HG03039 (cell line): ENCODE data around the gene DNAJC21.

Experiments used
- ATAC-seq: cut with Tn5 transposase; IDR thresholded peaks from one replicate; pipeline ENCODE4 v1.9.1; 2021; ENCODE audit warnings: mild to moderate bottlenecking, moderate library complexity; ENCODE audit not compliant: unreplicated experiment

Gene DNAJC21

DNA sequence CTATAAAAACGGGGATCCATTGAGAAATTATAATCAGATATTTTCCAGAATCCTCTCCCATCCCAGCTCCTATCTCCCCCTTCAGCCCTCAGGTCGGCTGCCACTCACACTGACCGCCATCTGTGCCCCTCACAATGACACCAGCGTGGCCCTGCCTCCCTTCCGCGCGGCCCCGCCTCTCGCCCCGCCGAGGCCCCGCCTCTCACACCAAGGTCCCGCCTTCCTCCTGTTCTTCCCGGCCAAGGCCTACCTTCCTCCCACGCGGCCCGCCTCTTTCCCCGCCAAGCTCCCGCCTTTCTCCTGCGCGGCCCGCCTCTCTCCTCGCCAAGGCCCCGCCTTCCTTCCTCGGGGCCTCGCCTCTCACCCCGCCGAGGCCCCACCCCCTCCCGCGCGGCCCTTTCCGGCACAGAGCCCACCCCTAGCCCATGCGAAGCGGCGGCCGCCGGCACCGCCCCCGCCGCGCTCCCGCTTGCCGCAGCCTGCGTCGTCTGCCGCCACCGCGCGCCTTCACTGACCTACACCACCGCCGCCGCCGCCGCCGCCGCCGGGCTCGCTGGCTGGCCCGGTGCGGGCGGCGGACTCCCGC is at the start of gene DNAJC21:
DNAJC21 (plus strand) TSS at position 426 of the 586 bp plus-strand sequence. CDS start 261 bp downstream, outside the sequence.
- ATAC-seq: peak; percentile 87

- ATAC-seq: no peak
Observed at GRCh38 chr5:34881246-34881645, 48.1 kb upstream of the DNAJC21 start.

GRCh38 chr5:34886392-34887119 is 42.8 kb upstream of the DNAJC21 start:
- ATAC-seq: no peak

DNA sequence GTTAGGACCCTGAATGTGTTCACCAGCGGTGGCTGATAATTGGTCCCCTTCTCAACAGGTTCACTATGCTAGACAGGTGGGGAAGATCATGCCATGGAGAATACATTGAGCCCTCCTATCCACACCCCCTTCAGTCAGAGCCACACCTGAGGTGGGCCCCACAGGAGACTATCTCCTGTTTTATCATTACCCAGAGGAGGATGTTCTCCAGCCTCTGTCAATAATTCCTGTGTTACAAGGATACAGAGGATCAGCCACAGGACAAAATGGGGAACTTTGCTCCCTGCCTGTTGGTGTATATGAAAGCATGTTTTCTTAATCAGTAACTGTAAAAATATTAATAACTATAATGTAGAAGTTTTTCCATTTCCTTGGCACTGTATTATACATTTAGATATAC is 40.0 kb upstream of the DNAJC21 start:
- ATAC-seq: no peak

DNA sequence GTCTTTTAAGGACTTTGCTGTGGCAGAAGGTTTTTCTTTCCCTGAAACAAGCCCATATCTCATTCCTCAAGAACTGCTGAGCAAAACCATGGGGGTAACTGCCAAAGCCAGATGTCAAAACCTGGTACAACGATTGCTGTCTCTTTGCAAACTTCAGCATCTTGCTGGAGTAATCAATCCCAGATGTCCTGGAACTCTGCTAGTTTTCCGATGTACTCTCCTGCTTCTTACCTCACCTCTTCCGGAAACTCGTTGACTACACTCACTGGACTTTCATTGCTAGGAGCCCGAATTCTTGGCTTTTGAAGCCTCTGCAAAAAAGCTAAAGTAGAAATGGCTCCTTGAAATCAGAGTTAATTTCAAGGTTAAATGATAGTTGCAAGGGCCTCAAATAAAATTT is 37.4 kb upstream of the DNAJC21 start:
- no peak for ATAC-seq

DNA sequence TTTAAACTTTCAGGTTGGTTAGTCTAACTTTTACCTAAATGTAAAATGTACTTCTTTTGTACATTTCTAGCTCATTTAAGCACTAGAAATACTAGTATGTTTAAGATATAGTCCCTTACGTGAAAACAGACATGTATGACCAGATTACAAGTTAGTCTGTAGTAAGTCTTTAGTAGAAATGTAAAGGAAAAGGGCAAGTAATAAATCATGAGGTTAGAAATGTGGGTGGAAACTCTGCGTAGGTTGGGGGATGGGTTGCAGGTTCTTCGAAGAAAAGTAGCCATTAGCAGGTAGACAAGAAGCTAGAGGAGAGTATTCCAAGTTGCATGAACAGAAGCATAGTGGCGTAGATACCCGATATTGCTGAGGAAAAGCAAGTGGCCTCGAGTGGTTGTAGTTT is 36.9 kb upstream of the DNAJC21 start:
- ATAC-seq: no peak

GRCh38 chr5:34894716-34895115 is 34.6 kb upstream of the DNAJC21 start:
- ATAC-seq: no peak

- no peak for ATAC-seq
Observed at GRCh38 chr5:34895641-34896419, 33.5 kb upstream of the DNAJC21 start.

DNA sequence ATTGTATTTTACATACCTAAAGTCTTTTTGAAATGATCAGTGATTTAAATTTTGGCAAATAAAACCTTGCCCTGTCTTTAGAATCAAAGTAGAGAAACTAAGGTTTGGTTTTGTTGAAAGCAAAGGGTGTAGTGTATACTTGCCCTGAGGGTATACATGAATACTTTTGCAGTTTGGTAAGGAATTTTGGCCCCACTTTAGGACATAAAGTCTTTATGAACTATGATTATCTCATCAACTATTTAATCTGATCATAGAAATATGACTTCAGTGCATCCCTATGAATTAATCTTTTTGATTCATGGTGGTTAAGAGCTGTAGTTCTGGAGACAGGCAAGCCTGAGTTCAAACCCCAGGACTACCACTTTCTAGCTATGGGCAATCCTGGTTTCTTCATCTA is 31.7 kb upstream of the DNAJC21 start:
- ATAC-seq: no peak

GRCh38 chr5:34898258-34898895 is 31.0 kb upstream of the DNAJC21 start:
- ATAC-seq: peak; percentile 86

GRCh38 chr5:34899066-34899465 is 30.3 kb upstream of the DNAJC21 start:
- no peak for ATAC-seq

- ATAC-seq: no peak
Observed at GRCh38 chr5:34900652-34901051, 28.7 kb upstream of the DNAJC21 start.

DNA sequence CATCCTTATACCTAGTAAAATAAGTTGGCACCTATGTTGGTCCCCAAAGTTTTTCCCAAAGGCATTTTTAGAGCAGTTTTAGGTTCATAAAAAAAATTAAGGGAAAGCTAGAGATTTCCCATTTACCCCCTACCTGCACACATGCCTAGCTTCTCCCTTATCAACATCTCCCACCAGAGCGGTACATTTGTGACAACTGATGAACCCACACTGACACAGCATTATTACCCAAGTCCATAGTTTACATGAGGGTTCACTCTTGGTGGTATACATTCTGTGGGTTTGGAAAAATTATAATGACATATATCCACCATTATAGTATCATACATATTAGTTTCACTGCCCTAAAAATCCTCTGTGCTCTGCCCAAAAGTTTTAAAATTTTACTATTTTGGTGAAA is 26.1 kb upstream of the DNAJC21 start:
- ATAC-seq: no peak

DNA sequence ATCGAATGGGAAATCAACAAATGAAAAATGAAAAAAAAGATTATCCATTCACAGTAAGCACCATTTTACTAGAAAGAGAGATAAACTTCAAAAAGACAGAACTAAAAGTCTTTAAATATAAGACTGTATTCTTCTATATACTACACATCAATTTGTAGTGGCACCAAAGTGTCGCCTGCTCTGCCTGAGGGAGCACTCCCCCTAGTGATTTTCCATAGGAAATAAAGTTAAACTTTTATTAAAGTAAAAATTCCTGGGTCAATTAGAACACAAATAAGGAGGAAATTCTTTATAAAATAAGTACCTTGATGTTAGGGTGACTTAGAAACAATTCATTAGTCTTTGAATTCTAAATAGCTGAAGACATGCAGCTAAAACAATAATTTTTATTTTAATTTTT is 23.8 kb upstream of the DNAJC21 start:
- ATAC-seq: no peak

GRCh38 chr5:34913072-34913471 is 16.3 kb upstream of the DNAJC21 start:
- ATAC-seq: no peak

DNA sequence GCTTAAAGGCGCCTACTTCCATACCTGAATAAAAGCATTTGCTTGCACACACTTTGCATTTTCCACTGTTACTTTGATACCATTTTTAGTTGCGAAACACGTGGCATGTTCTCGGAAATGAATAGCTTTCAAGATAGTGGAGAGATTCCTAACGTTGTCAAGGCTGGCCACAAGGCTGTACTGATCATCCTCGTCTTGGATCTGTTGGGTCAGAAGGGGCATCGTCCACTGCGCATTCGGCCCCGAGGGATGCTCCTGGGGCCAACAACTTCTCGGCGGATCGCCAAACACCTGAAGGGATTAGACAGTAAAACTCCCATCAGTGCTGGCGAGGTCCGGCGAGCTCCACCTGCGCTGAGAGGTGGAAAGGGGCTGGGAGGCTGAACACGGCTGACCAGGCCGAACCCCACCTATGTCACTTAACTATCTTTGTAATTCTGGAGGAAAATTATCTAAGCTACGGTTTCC is 14.7 kb upstream of the DNAJC21 start:
- ATAC-seq: peak; percentile 0

DNA sequence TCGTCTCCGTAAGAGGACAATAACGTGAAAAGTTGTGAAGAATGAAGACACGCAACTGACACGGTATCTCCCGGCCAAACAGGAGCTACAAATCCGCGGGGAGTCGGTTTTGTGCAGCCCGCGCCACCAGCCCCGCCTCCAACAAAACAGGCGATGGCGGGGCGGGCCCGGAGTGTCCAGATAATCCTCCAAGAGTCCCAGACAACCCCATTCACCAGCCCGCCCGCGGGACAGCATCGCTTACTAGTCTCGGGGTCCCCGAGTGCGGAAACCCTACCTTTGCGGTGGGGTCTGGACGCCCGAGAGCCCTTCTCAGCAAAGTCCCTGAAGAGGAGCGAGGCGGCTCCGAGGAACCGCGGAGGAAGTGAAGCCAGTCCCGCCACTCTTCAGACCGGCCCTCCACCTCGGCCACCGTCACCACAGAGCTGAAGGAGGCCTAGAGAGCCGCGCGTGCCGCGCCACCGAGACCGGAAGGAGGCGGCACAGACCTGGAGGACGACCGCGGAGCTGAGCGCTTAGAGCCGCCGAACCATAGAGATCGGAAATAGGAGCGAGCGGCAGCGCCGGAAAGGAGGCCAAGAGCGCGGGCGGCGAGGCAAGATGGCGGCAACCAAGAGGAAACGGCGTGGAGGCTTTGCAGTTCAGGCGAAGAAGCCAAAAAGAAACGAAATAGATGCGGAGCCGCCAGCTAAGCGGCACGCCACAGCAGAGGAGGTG is 14.1 kb upstream of the DNAJC21 start, which contains the start of the genes BRIX1 and RAD1:
BRIX1 (plus strand) TSS at position 573 of the 717 bp plus-strand sequence; CDS start at position 601, 28 bp downstream.
RAD1 (minus strand) TSS at position 366 of the 717 bp plus-strand sequence. CDS start 612 bp downstream, outside the sequence.
- peak; percentile 99 for ATAC-seq

DNA sequence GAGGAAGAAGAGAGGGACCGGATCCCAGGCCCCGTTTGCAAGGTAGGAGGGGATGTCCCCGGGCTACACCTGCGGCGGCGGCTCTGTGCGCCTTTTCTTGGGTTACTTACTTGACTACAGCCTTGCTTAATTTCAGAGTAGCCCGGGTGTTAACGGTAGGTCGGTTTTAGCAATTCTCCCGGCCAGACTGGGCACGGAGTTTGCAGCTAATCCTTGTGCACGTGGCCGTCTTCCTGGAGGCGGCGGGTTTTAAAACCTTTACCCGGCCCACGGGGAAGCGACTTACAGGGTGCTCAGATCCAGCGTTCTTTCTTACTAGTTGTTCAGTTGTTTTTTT is 13.5 kb upstream of the DNAJC21 start:
- ATAC-seq: peak; percentile 15

DNA sequence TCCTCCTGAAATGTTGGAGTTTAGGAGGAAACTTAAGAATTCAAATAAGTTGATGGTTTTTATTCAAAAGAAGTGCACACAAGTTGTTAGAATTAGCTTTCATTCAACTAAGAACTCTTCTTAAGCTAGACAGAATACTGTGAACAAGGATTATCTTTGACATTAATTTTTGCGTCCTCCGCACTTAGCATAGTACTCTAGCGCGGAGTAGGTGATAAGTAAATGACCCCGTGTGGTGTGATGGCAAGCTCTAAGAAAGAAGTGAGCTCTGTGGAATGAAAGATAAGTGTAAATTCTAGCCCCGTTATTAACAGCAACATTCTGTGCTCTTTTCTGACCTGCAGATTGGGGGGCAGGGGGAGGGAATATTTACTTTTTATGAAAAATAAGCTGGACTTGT is 12.8 kb upstream of the DNAJC21 start:
- no peak for ATAC-seq

DNA sequence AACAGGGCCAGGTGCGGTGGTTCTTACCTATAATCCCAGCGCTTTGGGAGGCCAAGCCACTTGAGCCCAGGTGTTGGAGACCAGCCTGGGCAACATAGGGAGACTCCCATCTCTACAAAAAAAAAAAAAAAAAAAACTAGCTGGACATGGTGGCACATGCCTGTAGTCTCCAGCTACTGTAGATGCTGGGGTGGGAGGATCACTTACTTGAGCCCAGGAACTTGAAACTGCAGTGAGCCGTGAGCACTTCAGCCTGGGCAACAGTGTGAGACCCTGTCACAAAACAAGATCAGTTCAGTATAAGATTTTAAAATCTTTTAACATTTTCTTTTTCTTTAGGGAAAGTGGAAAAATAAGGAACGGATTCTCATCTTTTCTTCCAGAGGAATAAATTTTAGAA is 11.3 kb upstream of the DNAJC21 start:
- ATAC-seq: no peak

DNA sequence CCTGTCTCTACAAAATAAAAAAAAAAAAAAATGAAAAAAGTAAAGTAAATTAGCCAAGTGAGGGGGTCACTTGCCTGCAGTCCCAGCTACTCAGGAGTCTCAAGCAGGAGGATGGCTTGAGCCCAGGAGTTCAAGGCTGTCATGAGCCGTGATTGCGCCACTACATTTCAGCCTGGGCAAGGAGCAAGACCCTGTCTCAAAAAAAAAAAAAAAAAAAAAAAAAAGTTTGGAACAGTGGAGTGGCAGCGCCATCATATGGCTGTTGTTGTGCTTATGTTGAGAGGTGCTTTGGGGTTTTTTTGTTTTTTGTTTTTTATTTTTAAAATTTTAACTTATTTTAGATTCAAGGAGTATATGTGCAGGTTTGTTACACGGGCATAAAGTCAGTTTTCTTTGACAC is 10.3 kb upstream of the DNAJC21 start:
- no peak for ATAC-seq
